Cardiac muscle cell (in vitro differentiated cells and primary cell): ENCODE measurements around the gene ZNF546. TPM values are rescaled to one million over a fixed set of nuclear protein-coding genes. Genes with fewer than 3 reads are reported as not detected.
A peak's percentile ranks its signal among the peaks of the same experiment; 100 is the strongest.

Experiments
- DNase-seq, 2 donors: peaks; one replicate each; pipeline versions ENCODE4 v3.0.0 to v3.0.0-alpha.2; 2010 to 2017; ENCODE audit warnings: low read depth in 1 of 2, low spot score in 1 of 2
- H3K27ac ChIP-seq: fragments of 200-600 bp; sonication (generic); 2 replicates; pipeline ENCODE4 v1.5.1; 2016
- H3K27me3 ChIP-seq: fragments of 200-600 bp; sonication (generic); 2 replicates; pipeline ENCODE4 v1.6.0; 2016; ENCODE audit warnings: control low read depth
- H3K36me3 ChIP-seq: fragments of 200-600 bp; sonication (generic); 2 replicates; pipeline ENCODE4 v1.5.1; 2016; ENCODE audit warnings: control low read depth
- H3K4me1 ChIP-seq: fragments of 200-600 bp; sonication (generic); 2 replicates; pipeline ENCODE4 v1.8.1; 2017; ENCODE audit warnings: low read depth, mild to moderate bottlenecking, mixed run types
- H3K4me3 ChIP-seq: fragments of 200-600 bp; sonication (generic); 2 replicates; pipeline ENCODE4 v1.5.1; 2016; ENCODE audit warnings: mild to moderate bottlenecking
- H3K9me3 ChIP-seq: fragments of 200-600 bp; sonication (generic); 2 replicates; pipeline ENCODE4 v1.5.1; 2017; ENCODE audit warnings: low read depth, mild to moderate bottlenecking, control low read depth
- polyA plus RNA-seq: library from polyadenylated mRNA; unstranded; fragments of >200 nt; fragmentation: Nextera tagmentation; extraction: Ambion mirVana; gene quantifications from 2 replicates; pipeline ENCODE4 v1.2.1, GENCODE V29; 2016
- total RNA-seq: library from RNA; depleted of rRNA; stranded (reverse); fragments of >200 nt; gene quantifications from 2 replicates; pipeline ENCODE4 v1.2.3, GENCODE V29; 2016
- TF ChIP-seq, protein P1 (sequence below): IDR thresholded peaks from 2 replicates; pipeline ENCODE4 v1.5.1; 2012; ENCODE audit warnings: low read depth, mild to moderate bottlenecking, low read length

Gene ZNF546
- total and polyA plus RNA-seq, 2 experiments from 2014 or later, result 3.2 to 8.6 TPM

DNA sequence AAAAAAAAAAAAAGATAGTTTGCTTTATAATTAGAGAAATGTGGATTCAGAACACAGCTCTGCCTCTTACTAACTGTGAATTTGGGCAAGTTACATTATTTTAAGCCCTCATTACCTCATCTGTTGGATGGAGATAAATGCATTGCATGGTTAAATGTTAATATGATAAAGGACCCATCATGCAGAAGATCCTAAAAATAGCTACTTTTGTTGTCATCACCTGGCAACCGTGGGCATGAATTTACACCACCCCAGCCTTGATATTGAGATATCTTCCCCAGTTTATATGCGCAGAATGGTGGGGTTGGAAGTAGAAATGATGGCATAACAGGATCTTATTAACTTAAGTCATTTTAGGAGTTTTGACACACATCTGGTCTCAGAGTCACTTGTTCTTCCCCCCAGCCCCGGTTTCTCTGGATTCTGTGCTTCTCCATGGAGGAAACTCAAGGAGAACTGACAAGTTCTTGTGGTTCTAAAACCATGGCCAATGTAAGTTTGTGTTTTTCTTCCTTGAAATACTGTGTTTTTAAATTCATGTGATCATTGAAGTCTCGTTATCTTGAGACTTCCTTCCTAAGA, 8.9 kb downstream of the ZNF546 start:
- H3K27me3 ChIP-seq, result no peaks in the 10 kb centered on the region
- H3K9me3 ChIP-seq, result peaks cover 6% of the 10 kb centered on the region
- no peak overlapping the region for H3K27ac ChIP-seq
- DNase-seq, result no peak
- H3K4me1 ChIP-seq, result no peaks in the 10 kb centered on the region
- peaks cover 29% of the 10 kb centered on the region for H3K36me3 ChIP-seq
- TF ChIP-seq, protein P1, sequence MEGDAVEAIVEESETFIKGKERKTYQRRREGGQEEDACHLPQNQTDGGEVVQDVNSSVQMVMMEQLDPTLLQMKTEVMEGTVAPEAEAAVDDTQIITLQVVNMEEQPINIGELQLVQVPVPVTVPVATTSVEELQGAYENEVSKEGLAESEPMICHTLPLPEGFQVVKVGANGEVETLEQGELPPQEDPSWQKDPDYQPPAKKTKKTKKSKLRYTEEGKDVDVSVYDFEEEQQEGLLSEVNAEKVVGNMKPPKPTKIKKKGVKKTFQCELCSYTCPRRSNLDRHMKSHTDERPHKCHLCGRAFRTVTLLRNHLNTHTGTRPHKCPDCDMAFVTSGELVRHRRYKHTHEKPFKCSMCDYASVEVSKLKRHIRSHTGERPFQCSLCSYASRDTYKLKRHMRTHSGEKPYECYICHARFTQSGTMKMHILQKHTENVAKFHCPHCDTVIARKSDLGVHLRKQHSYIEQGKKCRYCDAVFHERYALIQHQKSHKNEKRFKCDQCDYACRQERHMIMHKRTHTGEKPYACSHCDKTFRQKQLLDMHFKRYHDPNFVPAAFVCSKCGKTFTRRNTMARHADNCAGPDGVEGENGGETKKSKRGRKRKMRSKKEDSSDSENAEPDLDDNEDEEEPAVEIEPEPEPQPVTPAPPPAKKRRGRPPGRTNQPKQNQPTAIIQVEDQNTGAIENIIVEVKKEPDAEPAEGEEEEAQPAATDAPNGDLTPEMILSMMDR, result no peak
- H3K4me3 ChIP-seq, result no peak overlapping the region

DNA sequence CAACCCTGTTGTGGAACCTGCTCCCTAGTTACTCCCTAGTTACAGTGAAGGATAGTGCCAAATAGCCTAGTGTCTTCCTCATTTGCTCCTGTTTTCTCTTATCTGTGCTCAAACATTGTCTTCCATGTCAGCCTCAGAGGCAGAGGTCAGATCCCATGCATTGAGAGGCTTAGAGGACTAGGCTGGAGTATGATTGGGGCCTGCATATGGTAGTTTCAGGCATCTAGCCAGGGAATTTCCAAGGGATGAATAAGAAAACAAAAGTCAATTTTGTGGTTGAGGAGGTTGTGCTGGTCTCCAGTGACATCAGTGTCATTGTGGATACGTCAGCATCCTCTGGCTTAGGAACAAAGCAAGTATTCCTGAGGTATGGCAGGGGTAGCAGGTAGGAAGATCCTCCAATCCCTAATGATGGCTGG, 9.4 kb downstream of the ZNF546 start:
- Histone ChIP-seq H3K27ac (no peak overlapping the region), H3K27me3 (no peaks in the 10 kb centered on the region), H3K4me3 (no peak overlapping the region), H3K4me1 (no peaks in the 10 kb centered on the region), H3K9me3 (peaks cover 6% of the 10 kb centered on the region), H3K36me3 (peaks cover 29% of the 10 kb centered on the region)
- TF ChIP-seq, protein P1, result no peak
- DNase-seq, result peak in 1 of 2 donors; percentile 65

DNA sequence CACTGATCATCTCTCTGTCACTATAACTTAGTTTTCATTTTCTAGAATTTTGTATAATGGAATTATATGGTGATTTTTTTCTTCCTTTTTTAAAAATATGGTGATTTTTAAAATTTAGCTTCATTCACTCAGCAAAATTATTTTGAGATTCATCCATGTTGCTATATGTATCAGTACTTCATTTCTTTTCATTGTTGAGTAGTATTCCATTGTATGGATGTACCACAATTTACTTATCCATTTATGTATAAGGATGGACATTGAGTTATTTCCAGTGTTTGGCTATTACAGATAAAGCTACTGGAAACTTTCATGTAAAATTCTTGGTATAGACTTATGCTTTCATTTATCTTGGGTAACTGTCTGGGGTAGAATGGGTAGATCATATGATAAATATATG, 12.8 kb downstream of the ZNF546 start:
- H3K27ac ChIP-seq, result no peak overlapping the region
- peaks cover 6% of the 10 kb centered on the region for H3K9me3 ChIP-seq
- H3K4me3 ChIP-seq, result no peak overlapping the region
- TF ChIP-seq, protein P1, result no peak
- H3K27me3 ChIP-seq, result no peaks in the 10 kb centered on the region
- peaks cover 29% of the 10 kb centered on the region for H3K36me3 ChIP-seq
- H3K4me1 ChIP-seq, result no peaks in the 10 kb centered on the region
- no peak for DNase-seq

GRCh38 chr19:40013991-40014390, 17.1 kb downstream of the ZNF546 start:
- no peaks in the 10 kb centered on the region for H3K27me3 ChIP-seq
- H3K4me1 ChIP-seq, result no peaks in the 10 kb centered on the region
- H3K9me3 ChIP-seq, result peaks cover 15% of the 10 kb centered on the region
- H3K27ac ChIP-seq, result no peak overlapping the region
- H3K36me3 ChIP-seq, result peaks cover 11% of the 10 kb centered on the region
- no peak for DNase-seq
- H3K4me3 ChIP-seq, result no peak overlapping the region
- TF ChIP-seq, protein P1, result no peak

DNA sequence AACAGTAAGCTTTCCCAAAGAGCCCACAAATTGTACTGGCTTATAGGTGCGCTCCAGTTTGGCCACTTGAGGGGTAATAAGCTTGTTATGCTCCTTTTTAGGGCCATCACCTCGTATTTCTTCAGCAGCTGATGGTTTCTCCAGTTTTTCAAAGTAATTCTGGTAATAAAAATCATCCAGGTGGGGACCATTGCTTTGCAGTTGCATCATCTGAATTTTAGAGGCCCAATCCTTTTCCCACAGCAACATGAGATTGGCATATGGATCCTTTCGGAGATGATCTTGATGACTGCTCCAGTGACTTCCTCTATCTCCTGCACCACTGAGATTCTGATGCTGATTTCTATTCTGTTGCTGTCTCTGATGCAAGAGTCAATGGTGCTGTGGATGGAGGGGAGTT, 27.1 kb downstream of the ZNF546 start:
- H3K9me3 ChIP-seq, result no peaks in the 10 kb centered on the region
- no peak overlapping the region for H3K27ac ChIP-seq
- H3K27me3 ChIP-seq, result no peaks in the 10 kb centered on the region
- H3K4me3 ChIP-seq, result no peak overlapping the region
- H3K36me3 ChIP-seq, result no peaks in the 10 kb centered on the region
- H3K4me1 ChIP-seq, result no peaks in the 10 kb centered on the region
- DNase-seq, result no peak
- TF ChIP-seq, protein P1, result no peak
